ENCODE data around the gene PRDM16.

DNA sequence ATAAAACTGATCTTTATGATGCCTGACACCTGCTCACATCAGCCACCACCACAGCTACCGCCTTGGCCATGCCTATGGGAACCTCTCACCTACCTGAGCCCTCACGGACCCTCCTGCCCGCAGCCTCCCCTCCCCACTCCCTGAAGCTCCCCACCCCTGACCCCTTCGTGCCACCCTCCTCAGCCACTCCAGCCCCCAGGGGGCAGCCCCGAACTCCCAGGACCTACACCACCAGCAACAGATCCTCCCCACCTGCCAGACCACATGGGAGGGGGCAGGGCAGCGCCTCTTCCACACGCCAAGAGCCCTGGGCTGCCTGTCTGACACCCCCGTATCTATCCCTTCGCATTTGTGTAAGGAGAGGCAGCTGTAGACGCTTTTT is 371.3 kb downstream of the PRDM16 start:
- TF ChIP-seq, protein P1, sequence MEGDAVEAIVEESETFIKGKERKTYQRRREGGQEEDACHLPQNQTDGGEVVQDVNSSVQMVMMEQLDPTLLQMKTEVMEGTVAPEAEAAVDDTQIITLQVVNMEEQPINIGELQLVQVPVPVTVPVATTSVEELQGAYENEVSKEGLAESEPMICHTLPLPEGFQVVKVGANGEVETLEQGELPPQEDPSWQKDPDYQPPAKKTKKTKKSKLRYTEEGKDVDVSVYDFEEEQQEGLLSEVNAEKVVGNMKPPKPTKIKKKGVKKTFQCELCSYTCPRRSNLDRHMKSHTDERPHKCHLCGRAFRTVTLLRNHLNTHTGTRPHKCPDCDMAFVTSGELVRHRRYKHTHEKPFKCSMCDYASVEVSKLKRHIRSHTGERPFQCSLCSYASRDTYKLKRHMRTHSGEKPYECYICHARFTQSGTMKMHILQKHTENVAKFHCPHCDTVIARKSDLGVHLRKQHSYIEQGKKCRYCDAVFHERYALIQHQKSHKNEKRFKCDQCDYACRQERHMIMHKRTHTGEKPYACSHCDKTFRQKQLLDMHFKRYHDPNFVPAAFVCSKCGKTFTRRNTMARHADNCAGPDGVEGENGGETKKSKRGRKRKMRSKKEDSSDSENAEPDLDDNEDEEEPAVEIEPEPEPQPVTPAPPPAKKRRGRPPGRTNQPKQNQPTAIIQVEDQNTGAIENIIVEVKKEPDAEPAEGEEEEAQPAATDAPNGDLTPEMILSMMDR (IDR thresholded peaks at IDR 0.05; ENCODE audit: low read length) = no peak
- no peak for TF ChIP-seq EZH2 (IDR thresholded peaks at IDR 0.05; ENCODE audit: borderline replicate concordance, low read length)

Data from OCI-LY1 (cell line).